Gastrocnemius medialis (tissue), 4 donors: Measurements from ENCODE around the gene KLHDC4. TPM values are rescaled to one million over a fixed set of nuclear protein-coding genes. Genes with fewer than 3 reads are reported as not detected.

Experiments
- ATAC-seq, 2 donors: fragments of 150-250 bp; one replicate each; pipeline ENCODE4 v1.9.1; 2016
- DNase-seq, 2 donors: peaks; one replicate each; pipeline ENCODE4 v3.0.0-alpha.2; 2019
- H3K27ac ChIP-seq, 4 donors: fragments of 200-600 bp; sonication (generic); 1 replicate in 1 of 4; 2 replicates in 3 of 4; pipeline ENCODE4 v1.5.1; 2016 to 2018; ENCODE audit warnings: mild to moderate bottlenecking in 2 of 4, moderate library complexity in 1 of 4
- H3K27me3 ChIP-seq, 3 donors: fragments of 200-600 bp; sonication (generic) in 2 of 3; 1 replicate in 1 of 3; 2 replicates in 2 of 3; pipeline versions ENCODE4 v1.5.1 to v1.6.0; 2016 to 2019; ENCODE audit warnings: mild to moderate bottlenecking in 1 of 3, moderate library complexity in 1 of 3
- H3K36me3 ChIP-seq, 2 donors: fragments of 200-600 bp; sonication (generic) in 1 of 2; one replicate each; pipeline ENCODE4 v1.5.1; 2017 to 2018
- H3K4me1 ChIP-seq, 2 donors: fragments of 200-600 bp; sonication (generic) in 1 of 2; one replicate each; pipeline ENCODE4 v1.5.1; 2016 to 2017; ENCODE audit warnings: mild to moderate bottlenecking in 2 of 2
- H3K4me3 ChIP-seq, 4 donors: fragments of 200-600 bp; sonication (generic) in 3 of 4; 1 replicate in 1 of 4; 2 replicates in 3 of 4; pipeline ENCODE4 v1.5.1; 2016 to 2019; ENCODE audit warnings: mild to moderate bottlenecking in 2 of 4
- H3K9me3 ChIP-seq, 3 donors: fragments of 200-600 bp; sonication (generic) in 2 of 3; 1 replicate in 1 of 3; 2 replicates in 2 of 3; pipeline ENCODE4 v1.5.1; 2016 to 2019
- CTCF ChIP-seq, 5 experiments: fragments of 450-650 bp in 3 of 5; fragments of 200-600 bp in 2 of 5; sonication (generic) in 2 of 5; IDR thresholded peaks in 4 of 5; conservative IDR thresholded peaks in 1 of 5; 1 replicate in 4 of 5; 2 replicates in 1 of 5; pipeline ENCODE4 v1.5.1; 2016 to 2019; ENCODE audit warnings: antibody characterized with exemption in 5 of 5, mild to moderate bottlenecking in 3 of 5, moderate library complexity in 3 of 5
- POLR2A ChIP-seq, 2 donors: fragments of 450-650 bp; IDR thresholded peaks; one replicate each; pipeline ENCODE4 v1.6.1; 2017; ENCODE audit warnings: antibody characterized with exemption in 2 of 2, mild to moderate bottlenecking in 2 of 2, moderate library complexity in 2 of 2
- in situ Hi-C, 4 donors: fragments of 200-750 bp; cut with MboI; loops; one replicate each; pipeline versions ENCODE4 v1.15.0 to v1.8.0; 2017; ENCODE audit warnings: low sequenced_read_pairs in 4 of 4
- intact Hi-C: fragments of 100-400 bp; cut with DNase I; formaldehyde crosslinking; loops from one replicate; pipeline ENCODE4 v1.15.1; 2023; ENCODE audit warnings: low total_unique reads
- total RNA-seq, 4 donors: library from RNA; depleted of rRNA; stranded (reverse); fragments of >200 nt; gene quantifications; one replicate each; pipeline versions ENCODE4 v1.1.0 to v1.2.3, GENCODE V29; 2016

KLHDC4 gene
- total RNA-seq, 4 donors from 2014 or later = 8.2 to 12.7 (median 10.4) TPM

GRCh38 chr16:87808108-87808507 is 42.3 kb upstream of the KLHDC4 start:
- no peaks in the 10 kb centered on the region for H3K9me3 ChIP-seq
- no peak overlapping the region for H3K4me3 ChIP-seq
- in situ Hi-C loops (no loop called here), intact Hi-C loops (no loop called here)
- H3K27me3 ChIP-seq = peaks cover 0 to 5% (median 4%) of the 10 kb centered on the region in 3 donors
- no peak for DNase-seq
- no peaks in the 10 kb centered on the region for H3K36me3 ChIP-seq
- H3K4me1 ChIP-seq = no peaks in the 10 kb centered on the region
- no peak for TF ChIP-seq CTCF (IDR thresholded peaks at IDR 0.05 in 4 of 5, conservative IDR thresholded peaks at IDR 0.05 in 1 of 5)
- no peak for TF ChIP-seq POLR2A (IDR thresholded peaks at IDR 0.05)
- no peak overlapping the region for H3K27ac ChIP-seq
- ATAC-seq = no peak

GRCh38 chr16:87806641-87807546 is 41.1 kb upstream of the KLHDC4 start:
- H3K36me3 ChIP-seq = no peaks in the 10 kb centered on the region
- no peaks in the 10 kb centered on the region for H3K4me1 ChIP-seq
- in situ Hi-C loops (no loop called here), intact Hi-C loops (no loop called here)
- H3K27ac ChIP-seq = no peak overlapping the region
- ATAC-seq = peak in 1 of 2 donors; percentile 36
- H3K27me3 ChIP-seq = peaks cover 0 to 5% (median 4%) of the 10 kb centered on the region in 3 donors
- DNase-seq = no peak
- no peaks in the 10 kb centered on the region for H3K9me3 ChIP-seq
- TF ChIP-seq POLR2A (IDR thresholded peaks at IDR 0.05) = no peak
- no peak for TF ChIP-seq CTCF (IDR thresholded peaks at IDR 0.05 in 4 of 5, conservative IDR thresholded peaks at IDR 0.05 in 1 of 5)
- no peak overlapping the region for H3K4me3 ChIP-seq

- in situ Hi-C loops = no loop called here
- no peak for TF ChIP-seq CTCF (IDR thresholded peaks at IDR 0.05 in 4 of 5, conservative IDR thresholded peaks at IDR 0.05 in 1 of 5)
- TF ChIP-seq POLR2A (IDR thresholded peaks at IDR 0.05) = no peak
- DNase-seq = no peak
- no peak for ATAC-seq
- Histone ChIP-seq H3K4me3 (no peak overlapping the region), H3K27ac (no peak overlapping the region), H3K9me3 (no peaks in the 10 kb centered on the region), H3K4me1 (no peaks in the 10 kb centered on the region), H3K27me3 (peaks cover 0 to 5% (median 4%) of the 10 kb centered on the region in 3 donors), H3K36me3 (no peaks in the 10 kb centered on the region)
- intact Hi-C loops = no loop called here
These were observed 40.5 kb upstream of the KLHDC4 start for GRCh38 chr16:87806261-87806640.

GRCh38 chr16:87803385-87803784 is 37.6 kb upstream of the KLHDC4 start:
- no peak for TF ChIP-seq CTCF (IDR thresholded peaks at IDR 0.05 in 4 of 5, conservative IDR thresholded peaks at IDR 0.05 in 1 of 5)
- ATAC-seq (no peak), DNase-seq (no peak)
- Histone ChIP-seq H3K4me3 (no peak overlapping the region), H3K4me1 (no peaks in the 10 kb centered on the region), H3K9me3 (no peaks in the 10 kb centered on the region), H3K27me3 (peaks cover 0 to 5% (median 4%) of the 10 kb centered on the region in 3 donors), H3K36me3 (no peaks in the 10 kb centered on the region), H3K27ac (no peak overlapping the region)
- in situ Hi-C loops = no loop called here
- intact Hi-C loops = no loop called here
